Measurements from ENCODE around the gene GPRIN1. TPM values are rescaled to one million over a fixed set of nuclear protein-coding genes. Genes with fewer than 3 reads are reported as not detected.
A peak's percentile ranks its signal among the peaks of the same experiment; 100 is the strongest.

The GPRIN1 gene
- total RNA-seq, 1 donor from 2014 or later: 3.2 TPM

- DNase-seq (no peak), ATAC-seq (ENCODE audit: low read depth) (no peak)
- Mint-ChIP-seq H3K4me3 (peak overlapping the region; percentile 90), H3K36me3 (ENCODE audit: low read depth) (no peaks in the 10 kb centered on the region), H3K27ac (peak overlapping the region; percentile 91), H3K27me3 (no peaks in the 10 kb centered on the region), H3K9me3 (no peaks in the 10 kb centered on the region), H3K4me1 (peaks cover 39% of the 10 kb centered on the region)
- intact Hi-C loops (cut with micrococcal nuclease): loop anchor here (1.0 to 2.0 kb wide), 7 partner anchors 12 to 258 kb away; partner anchors contain the start of genes EIF4E1B, FAF2, GPRIN1 and HIGD2A
- no peak for TF ChIP-seq CTCF (IDR thresholded peaks at IDR 0.05)
- POLR2A ChIA-PET: interaction anchor here (0.8 to 2.2 kb wide), 15 partner anchors 11 to 1558 kb away, joined by 3 to 29 read pairs (median 5); partner anchors contain the start of genes EIF4E1B, FAF2, HNRNPAB and KIAA1191
- CTCF ChIA-PET: interaction anchor here (0.9 to 8.5 kb wide), 6 partner anchors 12 to 286 kb away, joined by 3 to 62 read pairs (median 3); partner anchors contain the start of genes CLTB, EIF4E1B and SNCB
These were observed 36.7 kb upstream of the GPRIN1 start for GRCh38 chr5:176646707-176647029.

- Mint-ChIP-seq H3K9me3 (no peaks in the 10 kb centered on the region), H3K27me3 (no peaks in the 10 kb centered on the region), H3K27ac (peak overlapping the region; percentile 91), H3K4me1 (peaks cover 35% of the 10 kb centered on the region), H3K36me3 (ENCODE audit: low read depth) (no peaks in the 10 kb centered on the region), H3K4me3 (peak overlapping the region; percentile 90)
- ChIA-PET POLR2A (interaction anchor here (0.8 to 2.2 kb wide), 12 partner anchors 11 to 359 kb away, joined by 3 to 29 read pairs (median 7); partner anchors contain the start of genes EIF4E1B, FAF2, KIAA1191 and RNF44), CTCF (interaction anchor here (0.9 to 8.5 kb wide), 5 partner anchors 13 to 286 kb away, joined by 3 to 62 read pairs (median 3); partner anchors contain the start of genes CLTB, EIF4E1B and SNCB)
- intact Hi-C loops (cut with micrococcal nuclease): loop anchor here (2.0 kb wide), 1 partner anchor 109 kb away; the partner anchor contains the start of gene RNF44
- DNase-seq: no peak
- no peak for TF ChIP-seq CTCF (IDR thresholded peaks at IDR 0.05)
- no peak for ATAC-seq (ENCODE audit: low read depth)
These were observed 36.2 kb upstream of the GPRIN1 start for GRCh38 chr5:176646049-176646706.

GRCh38 chr5:176644878-176645670, 35.1 kb upstream of the GPRIN1 start:
- Mint-ChIP-seq H3K4me3 (no peak overlapping the region), H3K36me3 (ENCODE audit: low read depth) (no peaks in the 10 kb centered on the region), H3K9me3 (no peaks in the 10 kb centered on the region), H3K4me1 (peaks cover 28% of the 10 kb centered on the region), H3K27me3 (no peaks in the 10 kb centered on the region), H3K27ac (no peak overlapping the region)
- ATAC-seq (ENCODE audit: low read depth) (no peak), DNase-seq (no peak)
- no peak for TF ChIP-seq CTCF (IDR thresholded peaks at IDR 0.05)
- ChIA-PET POLR2A (no interaction called here), CTCF (interaction anchor here (3.0 to 8.5 kb wide), 2 partner anchors 14 to 15 kb away, joined by 15 to 62 read pairs; partner anchors contain the start of genes EIF4E1B and SNCB)
- intact Hi-C loops (cut with micrococcal nuclease): no loop called here

GRCh38 chr5:176644294-176644693, 34.3 kb upstream of the GPRIN1 start:
- TF ChIP-seq CTCF (IDR thresholded peaks at IDR 0.05): no peak
- no peaks in the 10 kb centered on the region for H3K36me3 Mint-ChIP-seq (ENCODE audit: low read depth)
- H3K9me3 Mint-ChIP-seq: no peaks in the 10 kb centered on the region
- H3K27me3 Mint-ChIP-seq: no peaks in the 10 kb centered on the region
- no peak overlapping the region for H3K27ac Mint-ChIP-seq
- intact Hi-C loops (cut with micrococcal nuclease): no loop called here
- CTCF ChIA-PET: interaction anchor here (8.5 kb wide), 1 partner anchor 15 kb away, joined by 62 read pairs; no protein-coding TSS in a partner anchor
- H3K4me1 Mint-ChIP-seq: peaks cover 24% of the 10 kb centered on the region
- ATAC-seq (ENCODE audit: low read depth) (no peak), DNase-seq (no peak)
- H3K4me3 Mint-ChIP-seq: no peak overlapping the region
- POLR2A ChIA-PET: interaction anchor here (1.7 kb wide), 1 partner anchor 14 kb away, joined by 7 read pairs; the partner anchor contains the start of genes EIF4E1B and SNCB
